ENCODE measurements around the gene ITPR2.

- TF ChIP-seq CTCF (conservative IDR thresholded peaks at IDR 0.05; ENCODE audit: low read length) (no peak), EZH2phosphoT487 (IDR thresholded peaks at IDR 0.05; ENCODE audit: borderline replicate concordance, low read depth, low read length) (no peak)
Observed at GRCh38 chr12:26564391-26564790, 268.6 kb downstream of the ITPR2 start.
